NCI-H1092 treated with DMSO at 0.1 percent for 48 hours (cell line): Measurements from ENCODE around the gene GDF9.

Experiments
- DNase-seq: peaks from one replicate; lab custom pipeline; 2025; lab: John Stamatoyannopoulos, UW

GDF9 gene, protein sequence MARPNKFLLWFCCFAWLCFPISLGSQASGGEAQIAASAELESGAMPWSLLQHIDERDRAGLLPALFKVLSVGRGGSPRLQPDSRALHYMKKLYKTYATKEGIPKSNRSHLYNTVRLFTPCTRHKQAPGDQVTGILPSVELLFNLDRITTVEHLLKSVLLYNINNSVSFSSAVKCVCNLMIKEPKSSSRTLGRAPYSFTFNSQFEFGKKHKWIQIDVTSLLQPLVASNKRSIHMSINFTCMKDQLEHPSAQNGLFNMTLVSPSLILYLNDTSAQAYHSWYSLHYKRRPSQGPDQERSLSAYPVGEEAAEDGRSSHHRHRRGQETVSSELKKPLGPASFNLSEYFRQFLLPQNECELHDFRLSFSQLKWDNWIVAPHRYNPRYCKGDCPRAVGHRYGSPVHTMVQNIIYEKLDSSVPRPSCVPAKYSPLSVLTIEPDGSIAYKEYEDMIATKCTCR

DNA sequence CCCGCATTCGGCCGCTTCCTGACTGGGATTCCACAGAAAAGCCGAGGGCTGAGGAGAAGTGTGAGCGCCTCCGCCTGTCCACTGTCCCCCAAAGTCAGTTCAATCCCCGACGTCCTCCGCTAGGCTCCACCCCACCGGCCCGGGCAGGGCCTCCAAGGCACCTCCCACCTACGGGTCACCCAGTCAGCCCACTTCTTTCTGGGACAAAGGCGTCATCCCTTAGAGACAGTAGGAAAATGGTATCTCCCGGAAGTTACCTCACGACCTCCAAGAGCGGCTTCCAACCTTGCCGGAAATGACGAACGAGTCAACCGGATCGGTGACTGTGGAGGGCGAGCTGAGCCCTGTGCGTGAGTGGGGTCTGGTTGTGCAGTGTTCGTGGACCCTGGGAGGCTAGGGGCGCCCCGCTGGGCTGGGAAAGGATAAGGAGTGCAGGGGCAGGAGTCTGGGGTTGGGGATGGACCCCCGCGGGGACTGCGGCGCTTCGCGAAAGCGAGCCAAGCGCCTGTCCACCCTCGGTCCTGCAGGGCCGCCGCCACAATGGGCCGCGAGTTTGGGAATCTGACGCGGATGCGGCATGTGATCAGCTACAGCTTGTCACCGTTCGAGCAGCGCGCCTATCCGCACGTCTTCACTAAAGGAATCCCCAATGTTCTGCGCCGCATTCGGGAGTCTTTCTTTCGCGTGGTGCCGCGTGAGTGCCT, at the start of gene GDF9, which contains the start of gene UQCRQ:
GDF9 (minus strand) TSS at position 128 of the 704 bp plus-strand sequence. CDS start 1,936 bp downstream, outside the sequence.
UQCRQ (plus strand) TSS at position 301 of the 704 bp plus-strand sequence; CDS start at position 541, 240 bp downstream.
- DNase-seq: peak; percentile 95

DNA sequence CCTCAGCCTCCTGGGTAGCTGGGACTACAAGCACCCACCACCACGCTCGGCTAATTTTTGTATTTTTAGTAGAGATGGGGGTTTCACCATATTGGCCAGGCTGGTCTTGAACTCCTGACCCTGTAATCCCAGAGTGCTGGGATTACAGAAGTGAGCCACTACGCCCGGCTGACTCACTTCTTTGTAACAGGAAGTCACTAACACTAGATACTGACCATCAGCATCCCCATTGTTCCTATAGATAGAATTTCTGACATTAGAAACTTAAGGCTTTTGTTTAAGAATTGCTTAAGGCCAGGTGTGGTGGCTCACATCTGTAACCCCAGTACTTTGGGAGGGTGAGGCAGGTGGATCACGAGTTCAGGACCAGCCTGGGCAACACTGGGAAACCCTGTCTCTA, 49.4 kb upstream of the GDF9 start:
- no peak for DNase-seq

DNA sequence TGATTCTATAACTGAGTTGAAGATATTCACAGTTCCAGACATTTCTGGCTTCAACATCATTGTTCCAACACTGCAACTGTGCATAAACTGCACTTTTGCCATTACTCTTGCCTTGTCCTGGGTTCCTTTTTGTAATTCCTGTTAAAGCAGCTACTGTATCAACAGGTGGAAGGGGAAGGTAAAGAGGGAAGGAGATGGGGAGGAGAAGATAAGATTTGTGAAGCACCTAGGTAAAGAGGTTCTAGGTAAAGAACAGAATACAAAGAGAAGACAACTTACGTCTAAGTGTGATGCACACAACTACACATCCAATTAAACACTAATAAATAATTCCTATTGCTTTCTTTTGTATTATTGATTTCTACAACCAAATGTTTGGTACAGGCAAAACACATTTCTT, 43.4 kb upstream of the GDF9 start:
- DNase-seq: no peak

DNA sequence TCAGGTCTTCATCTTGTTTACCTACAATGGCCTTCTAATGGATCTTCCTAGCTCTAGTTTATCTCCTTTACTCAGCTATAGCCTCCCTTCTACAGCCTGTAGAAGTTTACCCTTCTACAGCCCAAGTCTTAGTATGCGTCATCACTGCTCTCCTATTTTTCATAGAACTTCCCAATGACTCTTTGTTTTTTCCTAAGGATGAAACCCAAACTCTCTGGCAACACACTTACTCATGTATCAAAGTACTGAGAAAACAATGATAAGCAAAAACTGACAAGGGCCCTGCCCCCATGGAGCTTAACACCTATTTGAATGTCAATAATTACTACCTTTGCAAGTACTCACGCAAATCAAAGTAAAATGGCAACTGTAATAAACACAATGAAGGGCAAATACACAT, 40.9 kb upstream of the GDF9 start:
- DNase-seq: no peak

DNA sequence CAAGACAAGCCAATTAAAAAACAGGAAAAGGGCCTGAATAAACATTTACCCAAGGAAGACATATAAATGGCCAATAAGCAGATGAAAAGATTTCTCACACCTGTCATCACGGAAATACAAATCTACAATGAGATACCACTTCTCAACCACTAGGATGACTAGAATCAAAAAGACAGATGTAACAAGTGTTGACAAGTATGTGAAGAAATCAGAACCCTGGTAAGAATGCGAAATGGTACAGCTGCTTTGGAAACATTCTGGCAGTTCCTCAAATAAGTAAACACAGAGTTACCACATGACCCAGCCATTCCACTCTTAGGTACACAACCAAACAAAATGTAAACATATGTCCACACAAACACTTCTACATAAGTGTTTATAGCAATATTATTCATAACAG, 39.7 kb upstream of the GDF9 start:
- DNase-seq: peak; percentile 9

DNA sequence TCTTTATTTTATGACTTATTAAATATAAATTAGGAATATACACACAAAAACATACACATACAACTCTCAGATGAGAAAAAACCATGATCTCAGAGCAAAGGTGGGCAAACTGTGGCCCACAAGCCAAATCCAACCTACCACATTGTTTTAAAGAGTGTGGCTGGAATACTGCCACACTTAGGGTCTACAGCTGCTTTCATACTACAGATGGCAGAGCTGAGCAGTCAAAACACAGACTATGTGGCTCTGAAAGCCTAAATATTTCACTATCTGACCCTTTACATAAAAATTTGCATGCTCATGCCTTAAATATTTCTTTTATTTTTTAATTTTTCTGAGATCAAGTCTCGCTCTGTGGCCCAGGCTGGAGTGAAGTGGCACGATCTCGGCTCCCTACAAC, 35.5 kb upstream of the GDF9 start:
- DNase-seq: no peak

DNA sequence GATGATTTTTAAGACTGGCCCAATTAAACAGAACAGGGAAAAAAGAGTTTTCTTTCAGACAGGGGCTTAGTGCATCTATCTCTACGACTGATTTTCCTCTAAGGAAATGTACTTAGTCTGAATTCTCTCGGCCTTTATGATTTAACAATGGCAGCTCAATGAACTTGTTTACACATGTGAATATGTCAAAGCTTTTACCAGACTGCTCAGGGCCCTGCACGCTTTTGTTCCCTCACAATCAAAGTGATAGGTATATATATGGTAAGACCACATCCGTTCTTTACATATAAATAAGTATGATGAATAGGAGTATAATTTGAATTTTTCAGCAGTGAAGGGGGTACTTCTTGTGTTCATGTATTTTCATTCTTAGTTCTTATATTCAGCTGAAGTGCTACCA, 34.8 kb upstream of the GDF9 start:
- no peak for DNase-seq

DNA sequence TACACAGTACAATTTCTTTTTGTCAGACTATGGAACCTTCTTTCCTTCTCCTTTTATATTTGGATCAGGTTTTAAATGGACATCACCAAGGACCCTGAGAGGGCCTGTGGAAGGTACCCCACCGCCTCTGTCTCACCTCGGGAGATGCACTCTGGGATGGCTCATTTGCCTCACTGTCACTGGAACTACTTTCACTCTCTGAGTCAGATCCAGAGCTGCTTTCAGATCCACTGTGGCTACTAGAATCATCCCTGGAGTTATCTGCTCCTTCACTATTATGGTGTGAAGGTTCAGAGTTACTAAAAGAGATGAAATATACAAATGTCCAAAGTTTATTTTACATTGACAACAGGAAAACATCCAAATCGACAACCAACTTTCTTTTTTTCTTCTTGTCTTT, 31.8 kb upstream of the GDF9 start:
- DNase-seq: no peak

DNA sequence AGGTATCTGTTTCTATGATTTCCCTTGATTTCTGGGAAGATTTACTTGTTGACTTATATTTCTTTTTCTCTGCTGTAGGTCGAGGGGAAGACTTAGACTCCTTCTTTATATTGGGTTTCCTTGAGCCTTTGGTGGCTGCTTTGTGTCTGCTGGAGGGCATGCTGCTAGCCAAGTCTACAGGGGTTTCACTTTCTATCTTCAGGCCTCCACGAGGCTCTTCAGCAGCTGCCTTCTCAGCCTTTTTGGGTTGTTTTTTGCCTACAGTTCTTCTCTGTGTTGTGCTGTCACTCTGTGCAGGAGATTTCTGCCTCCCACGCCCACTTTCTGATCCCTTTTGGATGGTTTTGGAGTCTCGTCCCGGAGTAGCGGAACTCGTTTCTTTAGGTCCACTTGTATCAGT, 30.4 kb upstream of the GDF9 start:
- no peak for DNase-seq

DNA sequence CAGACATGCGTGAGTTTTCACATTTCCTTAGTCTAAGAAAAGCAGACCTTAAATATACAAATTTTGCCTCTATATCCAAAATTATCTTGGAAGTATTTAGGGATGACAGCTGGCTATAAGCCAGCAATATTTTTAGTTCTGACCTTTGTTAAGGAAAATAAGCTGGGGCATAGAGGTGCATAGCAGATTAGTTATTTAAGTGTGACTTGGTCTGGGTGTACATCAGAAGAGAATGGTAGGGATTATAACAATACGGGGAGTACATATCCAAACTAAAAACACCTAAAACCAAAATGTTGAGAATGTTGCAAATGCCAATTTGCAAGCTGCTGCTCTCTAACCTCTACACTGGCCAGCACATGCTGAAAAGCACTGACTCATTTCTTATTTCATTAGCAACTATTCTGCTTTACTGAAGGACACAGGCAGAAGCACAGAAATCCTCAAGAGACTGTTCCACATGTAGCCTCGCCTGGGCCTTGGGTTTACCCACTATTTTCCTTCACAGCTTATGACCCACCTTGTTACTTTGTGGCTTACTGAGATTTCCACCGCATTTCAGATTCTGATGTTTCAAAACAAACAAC, 29.5 kb upstream of the GDF9 start:
- no peak for DNase-seq

DNA sequence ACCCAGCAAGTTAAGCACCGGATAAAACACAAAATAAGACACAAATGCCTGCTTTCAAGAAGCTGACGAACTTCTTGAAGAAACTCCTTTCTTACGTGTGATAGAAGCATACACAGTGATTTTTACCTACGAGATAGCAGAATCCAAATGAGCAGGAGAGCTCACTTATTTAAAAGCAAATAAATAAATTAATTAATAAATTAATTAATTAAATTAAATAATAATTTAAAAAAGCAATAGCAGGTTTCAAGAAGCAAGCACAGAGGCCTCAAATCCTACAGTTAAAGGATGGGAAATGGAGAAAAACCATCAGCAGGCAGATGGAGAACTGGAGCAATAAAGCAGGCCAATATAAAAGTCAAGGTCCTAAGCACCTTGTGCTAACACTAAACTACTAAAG, 24.5 kb upstream of the GDF9 start:
- DNase-seq: no peak

DNA sequence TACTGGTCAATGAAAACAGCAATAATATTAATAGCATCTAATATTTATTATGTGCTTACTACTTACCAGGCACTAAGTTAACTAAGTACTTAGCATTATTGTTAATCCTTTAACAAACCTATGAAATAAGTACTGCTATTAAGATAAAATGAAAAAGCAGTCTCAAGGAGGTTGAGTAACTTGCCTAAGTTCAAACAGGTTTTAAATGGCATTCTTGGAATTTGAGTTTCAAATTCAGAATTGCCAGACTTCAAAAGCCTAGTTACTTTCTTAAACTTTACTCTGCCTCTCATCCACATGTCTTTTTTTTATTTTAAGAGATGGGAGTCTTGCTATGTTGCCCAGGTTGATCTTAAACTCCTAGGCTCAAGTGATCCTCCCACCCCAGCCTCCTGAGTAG, 23.2 kb upstream of the GDF9 start:
- DNase-seq: no peak

DNA sequence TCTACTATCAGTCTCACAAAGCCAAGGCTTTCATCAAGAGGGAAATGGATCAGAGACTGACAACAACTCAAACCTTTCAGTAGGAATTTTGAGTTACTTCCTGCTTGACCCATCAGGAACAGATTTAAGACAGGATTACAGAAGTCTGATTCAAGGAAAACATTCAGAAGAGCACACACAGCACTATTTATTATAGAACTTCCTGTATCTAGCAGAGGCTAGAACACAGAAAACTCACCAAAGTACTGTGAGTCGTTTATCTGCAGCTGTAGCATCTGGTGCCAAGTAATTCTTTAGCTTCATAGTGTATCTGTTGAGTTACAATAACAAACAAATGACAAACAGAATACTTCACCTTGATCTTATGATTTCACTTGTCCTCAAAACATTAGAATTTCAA, 21.0 kb upstream of the GDF9 start:
- no peak for DNase-seq

DNA sequence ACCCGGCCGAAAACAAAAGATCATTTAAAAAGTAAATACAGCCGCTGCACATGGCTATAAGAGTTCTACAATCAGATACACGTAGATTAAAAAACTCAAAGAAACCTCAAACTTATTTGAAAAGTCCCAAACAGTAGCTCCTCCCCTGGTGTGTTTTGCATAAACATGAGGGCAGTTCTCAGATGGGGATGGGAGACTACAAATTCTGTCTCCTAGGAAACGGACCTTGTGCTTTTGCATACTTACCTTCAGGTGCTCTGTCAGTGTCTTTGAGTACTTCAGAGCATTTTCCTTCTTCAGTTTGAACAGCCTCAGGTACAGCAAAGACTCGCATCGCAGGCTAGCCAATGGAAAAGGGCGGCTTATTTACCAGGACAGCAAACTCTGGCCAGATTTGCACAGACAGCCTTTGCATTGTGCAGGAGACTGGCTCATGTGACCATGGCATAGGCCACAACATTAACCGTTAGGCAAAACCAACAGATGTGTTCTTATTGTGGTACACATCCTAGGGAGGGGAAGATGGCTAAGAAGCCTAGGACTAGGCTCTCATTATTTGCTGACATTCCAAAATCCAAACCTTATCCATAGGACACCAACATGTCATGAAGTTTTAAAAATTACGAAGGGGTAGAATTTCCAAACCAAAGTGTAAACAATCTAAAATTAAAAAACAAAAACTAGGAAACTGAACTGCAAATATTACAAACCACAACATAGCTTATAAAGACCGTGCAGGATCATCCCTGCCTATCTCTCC, 20.0 kb upstream of the GDF9 start:
- DNase-seq: no peak

DNA sequence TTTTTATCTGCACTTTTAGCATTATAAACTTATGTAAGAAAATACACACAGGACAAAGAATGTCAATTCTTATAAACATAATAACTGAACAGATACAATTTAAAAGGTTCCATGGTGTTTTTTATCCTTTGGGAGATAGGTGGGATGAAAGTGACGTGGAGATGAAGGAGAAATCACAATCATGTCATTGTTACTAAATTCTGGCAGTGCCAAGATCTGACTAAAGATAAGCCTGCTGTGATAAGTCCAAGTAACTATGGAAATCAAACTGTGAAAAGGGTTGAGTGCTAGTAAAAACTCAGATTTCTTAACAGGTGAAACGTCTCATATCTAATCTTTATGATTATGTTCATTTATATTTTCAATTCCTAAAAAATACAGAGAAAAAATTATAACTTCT, 18.3 kb upstream of the GDF9 start:
- DNase-seq: no peak

DNA sequence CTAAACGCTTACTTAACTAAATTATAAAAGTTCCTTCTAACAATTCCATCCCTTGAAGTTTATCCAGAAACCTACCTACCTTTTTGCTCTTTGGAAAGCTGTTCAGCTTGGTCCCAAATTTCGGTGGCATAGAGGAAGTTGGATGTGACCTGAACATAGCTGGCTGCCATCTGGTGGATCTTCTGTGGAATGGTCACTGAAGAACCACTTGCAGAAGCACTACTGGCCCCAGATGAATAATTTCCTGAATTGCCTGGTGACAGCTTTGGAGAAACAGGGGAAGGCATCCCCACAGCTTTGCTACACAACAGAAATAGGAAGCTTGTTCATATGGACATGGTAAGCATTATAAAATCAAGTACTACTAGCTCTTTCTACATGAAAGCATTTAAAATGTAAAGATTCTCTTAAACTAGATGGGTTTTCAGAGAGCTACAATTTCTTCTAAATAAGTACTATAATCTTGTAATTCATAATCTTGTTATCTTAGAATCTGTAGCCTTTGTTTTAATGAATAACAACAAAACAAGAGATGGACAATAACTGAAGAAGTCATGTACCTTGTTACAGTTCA, 17.1 kb upstream of the GDF9 start:
- peak; percentile 35 for DNase-seq

DNA sequence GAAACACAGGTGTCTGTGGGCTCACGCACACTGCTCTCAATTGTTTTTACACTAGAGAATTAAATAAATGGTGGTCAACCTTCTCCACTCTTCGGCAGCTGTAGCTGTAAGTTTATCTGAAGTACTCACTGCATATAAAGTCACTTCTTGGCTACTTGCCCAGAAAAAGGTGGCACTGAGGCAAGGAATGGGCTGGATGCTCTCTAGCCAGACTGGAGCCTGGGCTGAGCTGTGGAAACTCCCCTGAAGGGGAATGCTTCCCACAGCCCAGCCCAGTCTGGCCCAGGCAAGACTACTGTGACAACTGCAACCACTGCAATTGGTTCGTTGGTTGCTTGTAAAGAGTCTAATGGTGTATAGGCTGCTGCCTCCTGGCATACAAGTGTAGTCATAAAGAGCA, 11.7 kb upstream of the GDF9 start:
- DNase-seq: no peak

DNA sequence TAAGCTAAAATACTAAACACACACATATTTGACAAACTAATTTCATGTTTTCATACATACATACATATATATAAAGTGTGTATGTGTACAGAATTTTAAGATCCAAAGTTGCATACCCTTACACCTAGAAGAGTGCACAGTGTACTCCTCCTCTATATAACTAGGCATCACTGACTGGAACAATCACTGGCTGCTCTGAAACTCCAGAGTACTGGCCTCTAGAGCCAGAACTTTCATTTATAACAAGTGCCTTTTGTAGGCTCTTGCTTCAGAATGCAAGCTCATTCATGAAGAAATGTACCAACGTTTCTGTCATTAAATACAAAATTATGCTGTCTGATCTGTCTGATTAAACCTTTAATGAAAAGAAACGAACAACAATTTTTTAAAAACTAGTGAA, 11.2 kb upstream of the GDF9 start:
- DNase-seq: no peak

DNA sequence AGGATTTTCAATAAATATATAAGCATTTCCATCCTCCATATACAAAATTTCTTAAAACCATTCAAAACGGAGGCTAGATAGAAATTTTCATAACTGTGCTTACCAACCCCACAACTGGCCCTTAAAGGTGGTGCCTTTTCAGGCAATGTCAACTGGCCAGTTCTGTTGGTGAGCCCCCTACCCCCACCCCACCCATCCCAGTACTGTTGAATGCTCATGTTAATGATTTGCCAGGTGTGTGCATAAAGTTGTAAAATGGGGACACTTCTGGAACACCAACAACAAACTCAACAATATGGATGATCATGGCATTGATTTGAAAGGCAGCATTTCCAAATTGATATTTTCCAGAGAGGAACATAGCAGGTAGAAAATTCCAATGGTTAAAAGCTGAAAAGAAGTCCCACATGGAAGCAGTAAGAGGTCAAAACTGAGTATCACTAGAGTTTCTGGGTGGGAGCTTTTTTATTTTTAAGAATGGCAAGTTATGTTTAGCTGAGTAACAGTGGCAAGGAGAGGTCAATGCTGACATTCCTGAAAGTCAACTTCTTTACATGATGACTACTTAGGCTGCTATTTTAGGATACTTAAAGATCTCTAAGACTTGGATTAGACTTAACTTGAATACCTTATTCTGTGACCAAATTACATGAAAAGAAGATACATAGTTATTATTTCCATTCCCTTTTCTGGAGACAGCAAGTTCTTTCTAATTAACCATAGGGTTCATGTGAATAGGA, 9.9 kb upstream of the GDF9 start:
- no peak for DNase-seq

DNA sequence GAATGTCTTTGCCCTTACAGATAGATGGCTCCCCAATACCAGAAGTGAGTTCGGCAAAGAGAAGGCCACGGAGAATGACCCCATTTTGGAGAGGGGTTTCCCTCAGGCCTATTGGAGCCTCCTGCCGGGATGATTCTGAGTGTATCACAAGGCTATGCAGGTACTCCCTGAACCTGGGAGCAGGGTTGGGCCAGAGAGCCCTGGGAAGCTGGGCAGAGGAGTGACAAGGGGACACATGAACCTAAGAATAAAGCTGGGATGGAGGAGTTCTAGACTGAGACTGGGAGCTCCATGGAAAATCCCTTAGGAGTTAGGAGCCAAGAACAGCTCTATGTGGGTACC, 7.6 kb upstream of the GDF9 start:
- DNase-seq: no peak
